GM18519 (cell line): ENCODE results near the gene GPR137.

ENCODE experiments used
- ATAC-seq: cut with Tn5 transposase; IDR thresholded peaks from one replicate; pipeline ENCODE4 v1.9.1; 2021; ENCODE audit warnings: mild to moderate bottlenecking, moderate library complexity; ENCODE audit not compliant: unreplicated experiment, low FRiP score

GPR137 gene

DNA sequence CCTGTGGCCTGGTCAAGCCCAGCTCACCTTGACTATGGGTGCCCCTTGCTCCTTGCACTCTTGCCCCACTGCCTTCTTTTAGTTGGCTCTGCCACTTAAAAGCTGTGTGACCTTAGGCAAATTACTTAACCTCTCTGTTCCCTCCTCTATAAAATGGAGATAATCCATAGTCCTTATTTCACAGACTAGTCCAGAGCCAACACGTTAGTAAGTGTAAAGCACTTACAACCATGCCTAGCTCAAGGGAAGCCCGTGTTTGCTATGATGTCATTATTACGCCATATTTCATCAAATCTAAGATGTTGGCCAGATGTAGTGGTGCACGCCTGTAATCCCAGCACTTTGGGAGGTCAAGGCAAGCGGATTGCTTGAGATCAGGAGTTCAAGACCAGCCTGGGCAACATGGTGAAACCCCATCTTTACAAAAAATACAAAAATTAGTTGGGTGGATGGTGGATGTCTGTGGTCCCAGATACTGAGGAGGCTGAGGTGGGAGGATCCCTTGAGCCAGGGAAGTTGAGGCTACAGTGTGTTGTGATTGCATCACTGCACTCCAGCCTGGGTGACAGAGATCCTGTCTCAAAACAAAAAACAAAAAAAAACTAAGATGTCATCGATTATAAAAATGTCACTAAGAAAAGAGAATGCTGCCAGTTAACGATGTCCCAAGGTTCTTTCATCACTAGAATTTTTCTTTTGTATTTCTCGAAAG is 52.0 kb downstream of the GPR137 start:
- ATAC-seq, result no peak

DNA sequence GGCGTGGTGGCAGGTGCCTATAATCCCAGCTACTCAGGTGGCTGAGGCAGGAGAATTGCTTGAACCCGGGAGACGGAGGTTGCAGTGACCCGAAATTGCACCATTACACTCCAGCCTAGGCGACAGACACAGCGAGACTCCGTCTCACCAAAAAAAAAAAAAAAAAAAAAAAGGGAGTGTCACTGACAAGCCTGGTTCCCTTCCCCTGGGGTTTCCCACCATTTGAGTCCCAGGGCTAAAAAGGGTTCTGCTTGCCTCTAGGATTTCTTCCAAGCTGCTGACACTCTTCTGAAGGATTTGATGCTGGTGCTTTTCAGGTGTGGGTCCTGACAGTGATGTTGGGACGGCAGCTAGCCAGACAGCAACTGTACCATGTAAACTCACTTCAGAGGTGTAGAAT is 53.1 kb downstream of the GPR137 start:
- no peak for ATAC-seq
